Measurements from ENCODE around the gene TLE5. TPM values are rescaled to one million over a fixed set of nuclear protein-coding genes. Genes with fewer than 3 reads are reported as not detected.
"Not testable (repeated sequence)": the region's sequence is repeated elsewhere in the genome, so short reads cannot be mapped to it uniquely, and the experiment has no call there.

Gene TLE5
- polyA plus RNA-seq, 10 donors = 595 to 763 (median 675) TPM

GRCh38 chr19:3046698-3047495 lies 15.4 kb downstream of the TLE5 start:
- peak in 2 of 3 donors; percentile 56 to 60 for DNase-seq

- DNase-seq = peak in 1 of 3 donors; percentile 40
These were observed 16.2 kb downstream of the TLE5 start for GRCh38 chr19:3045885-3046697.

- no peak for DNase-seq
These were observed 17.1 kb downstream of the TLE5 start for GRCh38 chr19:3045191-3045590.

GRCh38 chr19:3042621-3043267 lies 19.6 kb downstream of the TLE5 start:
- DNase-seq = peak in 1 of 3 donors; percentile 70

GRCh38 chr19:3041761-3042620 lies 20.3 kb downstream of the TLE5 start:
- DNase-seq = peak in 1 of 3 donors; percentile 53

- DNase-seq = no peak
These were observed 21.0 kb downstream of the TLE5 start for GRCh38 chr19:3041327-3041726.

- DNase-seq = no peak
These were observed 22.6 kb downstream of the TLE5 start for GRCh38 chr19:3039641-3040077.

- no peak for DNase-seq
These were observed 23.2 kb downstream of the TLE5 start for GRCh38 chr19:3039125-3039524.

GRCh38 chr19:3038214-3038613 lies 24.1 kb downstream of the TLE5 start:
- DNase-seq = no peak

- DNase-seq = not testable (repeated sequence)
These were observed 25.2 kb downstream of the TLE5 start for GRCh38 chr19:3036977-3037544.

- peak; percentile 93 to 98 (median 96) for DNase-seq
These were observed 25.9 kb downstream of the TLE5 start for GRCh38 chr19:3036119-3036976.

- peak; percentile 100 for DNase-seq
These were observed 26.7 kb downstream of the TLE5 start for GRCh38 chr19:3035542-3036118.

- peak in 1 of 3 donors; percentile 30 for DNase-seq
These were observed 27.4 kb downstream of the TLE5 start for GRCh38 chr19:3034656-3035541.

- no peak for DNase-seq
These were observed 28.0 kb downstream of the TLE5 start for GRCh38 chr19:3034406-3034655.

- DNase-seq = no peak
These were observed 28.5 kb downstream of the TLE5 start for GRCh38 chr19:3033595-3034405.

- no peak for DNase-seq
These were observed 30.8 kb downstream of the TLE5 start for GRCh38 chr19:3031607-3031867.

GRCh38 chr19:3029065-3029923 lies 33.0 kb downstream of the TLE5 start, which contains the start of gene TLE2:
Gene TLE2 (minus strand): TSS chr19:3029280. CDS start chr19:3028904, 376 bp downstream.
- no peak for DNase-seq
